Endothelial cell of umbilical vein (primary cell): ENCODE data around the gene CFAP46. TPM values are rescaled to one million over a fixed set of nuclear protein-coding genes. Genes with fewer than 3 reads are reported as not detected.

ENCODE experiments used
- BruUV-seq: library from RNA; stranded (reverse); fragments of 400-500 nt; replicated peaks from 2 replicates; lab custom pipeline; 2021; lab: Mats Ljungman, UMichigan
- CTCF ChIA-PET: fragments of 300-600, 350-600 bp; sonication (Branson Sonifier 250); formaldehyde crosslinking; loops from one replicate; lab custom pipeline; 2021; ENCODE audit warnings: antibody characterized with exemption, inconsistent platforms; lab: Charles Lee
- POLR2A ChIA-PET: fragments of 300-600, 350-600 bp; sonication (Branson Sonifier 250); formaldehyde crosslinking; loops from one replicate; lab custom pipeline; 2021; ENCODE audit warnings: antibody characterized with exemption, inconsistent platforms; lab: Charles Lee
- DNase-seq: peaks from one replicate; pipeline ENCODE4 v3.0.0-alpha.2; 2011; ENCODE audit warnings: low read depth, low spot score
- FAIRE-seq: peaks from 2 replicates; lab custom pipeline; 2011; peaks lifted over from hg19 to GRCh38; lab: Jason Lieb, UNC
- H2AFZ ChIP-seq: 2 replicates; pipeline ENCODE4 v1.6.0; 2012; ENCODE audit warnings: low read depth, low read length, control low read depth, inconsistent platforms
- H3K27ac ChIP-seq: 2 replicates; pipeline ENCODE4 v1.5.1; 2011; ENCODE audit warnings: low read depth, mild to moderate bottlenecking, control low read depth, low read length, moderate library complexity; ENCODE audit not compliant: insufficient read depth
- H3K27me3 ChIP-seq, 2 experiments: 2 replicates each; pipeline versions ENCODE4 v1.6.0 to v1.6.1; 2011; ENCODE audit warnings: low read length in 2 of 2, mixed read lengths in 1 of 2; ENCODE audit not compliant: control insufficient read depth in 2 of 2, insufficient read depth in 2 of 2
- H3K36me3 ChIP-seq, 2 experiments: 2 replicates in 1 of 2; 3 replicates in 1 of 2; pipeline ENCODE4 v1.5.1; 2011; ENCODE audit warnings: low read length in 2 of 2, mild to moderate bottlenecking in 1 of 2, moderate library complexity in 1 of 2; ENCODE audit not compliant: control insufficient read depth in 2 of 2, insufficient read depth in 2 of 2; ENCODE audit errors: extremely low read depth in 1 of 2
- H3K4me1 ChIP-seq: 3 replicates; pipeline ENCODE4 v1.5.1; 2011; ENCODE audit warnings: mild to moderate bottlenecking, low read length; ENCODE audit not compliant: control insufficient read depth, insufficient read depth; ENCODE audit errors: extremely low read depth
- H3K4me2 ChIP-seq: 2 replicates; pipeline ENCODE4 v1.6.1; 2011; ENCODE audit warnings: low read length, control low read depth, mixed read lengths; ENCODE audit not compliant: insufficient read depth
- H3K4me3 ChIP-seq, 3 experiments: fragments of 200-600 bp in 1 of 3; sonication (generic), shearing (Covaris generic) in 1 of 3; replicated peaks in 1 of 3; 2 replicates each; pipeline ENCODE4 v1.5.1; 2011 to 2016; ENCODE audit warnings: control low read depth in 3 of 3, low read length in 3 of 3, mild to moderate bottlenecking in 2 of 3, inconsistent platforms in 1 of 3, low read depth in 1 of 3, moderate library complexity in 1 of 3; ENCODE audit not compliant: insufficient read depth in 1 of 3
- H3K79me2 ChIP-seq: 2 replicates; pipeline ENCODE4 v1.6.0; 2012; ENCODE audit warnings: low read length, inconsistent platforms; ENCODE audit not compliant: control insufficient read depth, insufficient read depth
- H3K9ac ChIP-seq: replicated peaks from 2 replicates; pipeline ENCODE3; 2011; ENCODE audit warnings: low read length, control low read depth; ENCODE audit not compliant: insufficient read depth; ENCODE audit errors: extremely low read depth
- H3K9me1 ChIP-seq: replicated peaks from 3 replicates; pipeline ENCODE4 v1.6.0; 2011; ENCODE audit warnings: mild to moderate bottlenecking, low read length; ENCODE audit not compliant: control insufficient read depth, insufficient read depth; ENCODE audit errors: extremely low read depth
- H3K9me3 ChIP-seq: replicated peaks from 2 replicates; pipeline ENCODE4 v1.5.1; 2012; ENCODE audit warnings: low read length, inconsistent platforms; ENCODE audit not compliant: control insufficient read depth, insufficient read depth
- H4K20me1 ChIP-seq: replicated peaks from 2 replicates; pipeline ENCODE3; 2011; ENCODE audit warnings: mild to moderate bottlenecking, low read length; ENCODE audit not compliant: control insufficient read depth, insufficient read depth; ENCODE audit errors: extremely low read depth
- EZH2 ChIP-seq: IDR thresholded peaks from 2 replicates; pipeline ENCODE4 v1.6.1; 2012; ENCODE audit warnings: borderline replicate concordance, low read depth, mild to moderate bottlenecking, moderate library complexity, low read length, inconsistent platforms; ENCODE audit not compliant: severe bottlenecking
- FOS ChIP-seq: IDR thresholded peaks from 2 replicates; pipeline ENCODE4 v1.6.1; 2011; ENCODE audit warnings: mild to moderate bottlenecking, low read length, moderate library complexity, borderline replicate concordance; ENCODE audit not compliant: insufficient read depth
- GATA2 ChIP-seq: IDR thresholded peaks from 2 replicates; pipeline ENCODE4 v1.7.0; 2011; ENCODE audit warnings: low read depth, mild to moderate bottlenecking, moderate library complexity, mixed read lengths, low read length; ENCODE audit not compliant: insufficient read length, insufficient read depth
- JUN ChIP-seq: IDR thresholded peaks from 2 replicates; pipeline ENCODE4 v1.6.1; 2011; ENCODE audit warnings: borderline replicate concordance, low read depth; ENCODE audit not compliant: insufficient read length, insufficient read depth
- MYC ChIP-seq: IDR thresholded peaks from one replicate; pipeline ENCODE4 v1.6.1; 2011; ENCODE audit warnings: mild to moderate bottlenecking, low read depth, low read length
- POLR2A ChIP-seq: IDR thresholded peaks from 2 replicates; pipeline ENCODE4 v1.6.1; 2012; ENCODE audit warnings: low read depth, mild to moderate bottlenecking, control low read depth, low read length
- POLR2AphosphoS5 ChIP-seq: IDR thresholded peaks from 2 replicates; pipeline ENCODE4 v1.6.1; 2012; ENCODE audit warnings: low read depth, mild to moderate bottlenecking, control low read depth, low read length, moderate library complexity; ENCODE audit not compliant: insufficient read depth
- dilution Hi-C: fragments of 300-500 bp; cut with MboI; formaldehyde crosslinking; loops from one replicate; pipeline ENCODE4 v1.15.0; 2019; ENCODE audit warnings: low sequenced_read_pairs; ENCODE audit not compliant: extremely low pct_ligation_motif_present
- intact Hi-C: fragments of 100-400 bp; cut with micrococcal nuclease; formaldehyde crosslinking; loops from one replicate; pipeline ENCODE4 v1.10.0; 2022
- polyA plus RNA-seq, 4 experiments: library from polyadenylated mRNA; depleted of rRNA in 3 of 4; stranded (reverse) in 3 of 4; unstranded in 1 of 4; fragments of >200 nt; gene quantifications; 2 replicates each; pipeline versions ENCODE4 v1.2.1 to v1.2.3, GENCODE V29; 2011 to 2012; ENCODE audit warnings: missing spikeins in 1 of 4
- total RNA-seq: library from RNA; stranded (reverse); gene quantifications from 2 replicates; pipeline ENCODE4 v1.2.3, GENCODE V29; 2021
- TF ChIP-seq, protein P1 (sequence below), 2 donors: IDR thresholded peaks; 1 replicate in 1 of 2; 2 replicates in 1 of 2; pipeline ENCODE4 v1.5.1; 2011; ENCODE audit warnings: low read length in 2 of 2, mild to moderate bottlenecking in 2 of 2, moderate library complexity in 2 of 2, control low read depth in 1 of 2, inconsistent platforms in 1 of 2, low read depth in 1 of 2; ENCODE audit not compliant: insufficient read depth in 1 of 2; ENCODE audit errors: extremely low read depth in 1 of 2
- TF ChIP-seq, protein P2 (sequence below): IDR thresholded peaks from 2 replicates; pipeline ENCODE4 v1.6.1; 2011; ENCODE audit not compliant: insufficient read depth, insufficient read length

The CFAP46 gene
- total and polyA plus RNA-seq, 2 donors (not counting 3 experiments of a cell fraction or from before 2014, with no cell fraction given), result 0.75 to 0.98 TPM

DNA sequence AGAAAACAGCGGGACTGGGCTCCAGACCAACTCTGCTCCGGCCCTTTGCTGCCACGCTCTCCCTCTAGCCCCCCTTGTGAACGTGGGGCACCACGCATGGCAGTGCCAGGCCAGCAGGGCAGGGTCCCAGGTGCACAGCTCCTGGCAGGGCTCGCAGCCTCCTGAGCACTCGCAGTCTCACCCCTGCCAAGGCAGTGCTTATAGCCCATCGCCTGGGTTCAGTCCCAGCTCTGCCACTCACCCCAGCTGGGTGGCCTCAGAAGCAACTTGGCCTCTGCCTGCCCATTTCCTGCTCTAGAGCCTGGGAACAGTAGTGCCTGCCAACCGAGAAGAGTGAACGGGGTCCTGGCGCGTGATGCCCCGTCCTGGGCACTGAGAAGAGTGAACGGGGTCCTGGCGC, 36.3 kb downstream of the CFAP46 start:
- ChIA-PET CTCF (no interaction called here), POLR2A (no interaction called here)
- no peaks in the 10 kb centered on the region for H4K20me1 ChIP-seq
- no peaks in the 10 kb centered on the region for H3K27me3 ChIP-seq
- no peaks in the 10 kb centered on the region for H3K79me2 ChIP-seq
- no peak overlapping the region for H3K4me2 ChIP-seq
- FAIRE-seq (no peak), DNase-seq (no peak)
- no peak overlapping the region for H2AFZ ChIP-seq
- TF ChIP-seq GATA2 (no peak), POLR2AphosphoS5 (no peak), EZH2 (no peak), POLR2A (no peak), JUN (no peak), MYC (no peak), FOS (no peak)
- TF ChIP-seq, protein P1, sequence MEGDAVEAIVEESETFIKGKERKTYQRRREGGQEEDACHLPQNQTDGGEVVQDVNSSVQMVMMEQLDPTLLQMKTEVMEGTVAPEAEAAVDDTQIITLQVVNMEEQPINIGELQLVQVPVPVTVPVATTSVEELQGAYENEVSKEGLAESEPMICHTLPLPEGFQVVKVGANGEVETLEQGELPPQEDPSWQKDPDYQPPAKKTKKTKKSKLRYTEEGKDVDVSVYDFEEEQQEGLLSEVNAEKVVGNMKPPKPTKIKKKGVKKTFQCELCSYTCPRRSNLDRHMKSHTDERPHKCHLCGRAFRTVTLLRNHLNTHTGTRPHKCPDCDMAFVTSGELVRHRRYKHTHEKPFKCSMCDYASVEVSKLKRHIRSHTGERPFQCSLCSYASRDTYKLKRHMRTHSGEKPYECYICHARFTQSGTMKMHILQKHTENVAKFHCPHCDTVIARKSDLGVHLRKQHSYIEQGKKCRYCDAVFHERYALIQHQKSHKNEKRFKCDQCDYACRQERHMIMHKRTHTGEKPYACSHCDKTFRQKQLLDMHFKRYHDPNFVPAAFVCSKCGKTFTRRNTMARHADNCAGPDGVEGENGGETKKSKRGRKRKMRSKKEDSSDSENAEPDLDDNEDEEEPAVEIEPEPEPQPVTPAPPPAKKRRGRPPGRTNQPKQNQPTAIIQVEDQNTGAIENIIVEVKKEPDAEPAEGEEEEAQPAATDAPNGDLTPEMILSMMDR (IDR thresholded peaks at IDR 0.05; ENCODE audit: extremely low read depth in 1 of 2, insufficient read depth in 1 of 2, low read depth in 1 of 2, low read length in 2 of 2), result no peak
- TF ChIP-seq, protein P2, sequence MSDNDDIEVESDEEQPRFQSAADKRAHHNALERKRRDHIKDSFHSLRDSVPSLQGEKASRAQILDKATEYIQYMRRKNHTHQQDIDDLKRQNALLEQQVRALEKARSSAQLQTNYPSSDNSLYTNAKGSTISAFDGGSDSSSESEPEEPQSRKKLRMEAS, result no peak
- H3K9me1 ChIP-seq, result no peaks in the 10 kb centered on the region
- no peaks in the 10 kb centered on the region for H3K4me1 ChIP-seq
- H3K36me3 ChIP-seq, result no peaks in the 10 kb centered on the region
- no peaks in the 10 kb centered on the region for H3K9me3 ChIP-seq
- dilution Hi-C loops (no loop called here), intact Hi-C loops (no loop called here)
- BruUV-seq, result no TSS peak
- no peak overlapping the region for H3K9ac ChIP-seq
- no peak overlapping the region for H3K4me3 ChIP-seq
- H3K27ac ChIP-seq, result no peak overlapping the region
